HG03460 (cell line): ENCODE data around the gene TNNT2.

Experiments used
- ATAC-seq: cut with Tn5 transposase; IDR thresholded peaks from one replicate; pipeline ENCODE4 v1.9.1; 2021; ENCODE audit not compliant: unreplicated experiment

Gene TNNT2

GRCh38 chr1:201379733-201380242 lies 2.3 kb upstream of the TNNT2 start:
- ATAC-seq = no peak

- no peak for ATAC-seq
Measured at GRCh38 chr1:201378804-201379203, 1.3 kb upstream of the TNNT2 start.

GRCh38 chr1:201376464-201377374 lies 761 bp downstream of the TNNT2 start:
- no peak for ATAC-seq

DNA sequence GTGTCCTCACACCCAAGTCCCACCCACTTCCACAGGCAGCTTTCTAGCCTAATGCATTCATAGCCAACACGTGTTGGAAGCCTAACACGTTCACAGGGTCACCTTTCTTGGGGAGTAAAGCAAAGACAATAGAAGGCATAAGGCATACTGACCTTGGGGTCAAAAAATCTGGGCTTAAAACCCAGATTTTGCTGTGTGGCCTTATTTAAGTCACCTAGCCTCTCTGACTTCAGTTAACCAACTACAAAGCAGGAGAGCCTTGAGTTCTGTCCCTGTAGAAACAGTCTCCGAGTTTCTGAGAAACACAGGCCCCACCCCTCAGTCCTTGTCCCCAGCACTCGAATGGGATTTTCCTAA lies 1.4 kb downstream of the TNNT2 start:
- ATAC-seq = no peak

DNA sequence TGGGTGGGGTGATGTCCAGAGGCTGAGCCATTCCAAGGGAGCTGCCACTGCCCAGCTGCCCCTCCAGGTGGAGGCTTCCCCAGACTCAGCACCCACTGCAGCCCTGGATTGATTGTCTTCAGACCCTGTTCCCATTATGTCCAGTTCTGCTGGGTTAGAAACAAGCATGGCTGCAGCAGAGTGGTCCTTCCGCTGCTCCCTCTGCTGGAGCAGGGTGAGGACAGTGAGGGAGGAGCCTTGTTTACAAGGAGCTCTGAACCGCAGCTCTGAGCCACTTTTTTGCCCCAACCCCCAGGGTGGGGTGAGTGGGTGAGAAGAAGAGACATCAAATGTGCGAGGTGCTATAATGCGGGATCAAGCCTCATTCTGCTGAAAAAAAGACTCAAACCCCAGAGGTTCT lies 2.3 kb downstream of the TNNT2 start:
- ATAC-seq = no peak

DNA sequence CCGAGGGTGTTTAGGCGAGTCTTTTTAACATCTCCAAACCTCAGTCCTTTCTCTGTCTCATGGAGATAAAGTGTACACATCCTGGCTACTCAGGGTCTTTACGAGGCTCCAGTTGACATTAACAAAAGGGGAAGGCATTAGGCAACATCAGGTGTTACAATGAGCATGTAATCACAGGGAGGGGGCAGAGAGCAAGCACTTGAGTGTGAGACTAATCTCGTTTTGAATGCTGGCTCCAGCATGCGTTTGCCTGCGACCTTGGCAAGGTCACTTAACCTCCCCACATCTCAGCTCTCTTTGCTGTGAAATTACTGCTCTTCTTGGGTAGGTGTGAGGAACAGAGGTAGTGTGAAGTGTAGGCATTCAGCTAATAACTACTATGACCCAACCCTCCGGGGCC lies 3.1 kb downstream of the TNNT2 start:
- ATAC-seq = no peak

DNA sequence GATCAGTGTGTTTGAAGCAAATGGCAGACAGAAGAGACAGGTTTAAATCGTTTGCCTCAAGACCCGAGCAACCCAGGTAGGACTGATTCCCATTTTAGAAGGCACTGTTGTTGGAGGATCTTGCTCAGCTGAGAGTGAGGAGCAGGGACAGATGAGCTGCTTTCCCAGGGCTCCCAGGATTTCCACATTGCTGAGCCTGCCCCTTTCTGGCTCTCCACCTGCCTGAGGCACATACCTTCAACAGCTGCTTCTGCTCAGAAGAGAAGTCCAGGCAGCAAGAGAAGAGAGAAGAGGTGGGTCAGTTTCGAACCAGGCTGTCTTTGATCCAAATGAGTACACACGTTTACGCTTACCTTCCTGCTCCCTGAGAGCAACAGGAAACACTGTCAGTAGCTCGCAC lies 5.7 kb downstream of the TNNT2 start:
- ATAC-seq = no peak

DNA sequence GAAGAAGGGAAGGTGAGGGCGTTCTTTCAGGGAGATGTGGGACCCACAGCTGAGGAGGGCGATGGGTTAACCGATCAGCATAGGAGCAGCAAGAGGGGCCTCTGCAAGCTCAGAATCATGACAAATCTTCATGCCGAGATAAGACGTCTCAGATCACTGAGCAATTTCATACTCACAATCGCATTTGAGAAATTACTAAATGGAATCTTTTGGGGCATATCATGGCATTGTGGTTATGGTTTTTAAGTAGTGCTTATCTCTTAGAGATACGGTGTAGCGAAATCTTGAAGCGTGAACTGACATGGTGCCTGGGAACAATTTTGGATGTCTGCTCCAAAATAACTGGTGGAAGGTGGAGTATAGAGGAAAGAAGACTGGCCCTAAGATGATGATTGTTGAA lies 6.2 kb downstream of the TNNT2 start:
- no peak for ATAC-seq

GRCh38 chr1:201370500-201370899 lies 7.0 kb downstream of the TNNT2 start:
- ATAC-seq = no peak

- ATAC-seq = no peak
Measured at GRCh38 chr1:201369209-201369608, 8.3 kb downstream of the TNNT2 start.

DNA sequence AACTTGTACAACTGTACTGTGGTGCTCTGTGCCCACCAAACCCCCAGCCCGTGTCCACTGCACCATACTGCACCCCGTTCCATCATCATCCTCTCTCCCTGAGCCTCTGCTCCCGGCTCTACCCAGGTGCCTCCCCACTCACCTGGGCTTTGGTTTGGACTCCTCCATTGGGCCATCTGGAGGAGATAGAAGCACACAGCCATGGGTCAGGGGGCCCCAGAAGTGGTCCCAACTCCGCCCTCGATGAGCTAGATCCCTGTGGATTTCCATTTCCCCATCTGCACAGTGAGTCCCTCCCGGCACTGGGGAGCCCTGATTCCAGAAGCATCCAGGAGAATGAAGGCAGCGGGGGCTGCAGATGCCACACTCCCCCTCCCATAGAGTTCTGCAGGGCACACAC lies 10.8 kb downstream of the TNNT2 start:
- ATAC-seq = no peak

GRCh38 chr1:201365251-201365650 lies 12.2 kb downstream of the TNNT2 start:
- no peak for ATAC-seq

DNA sequence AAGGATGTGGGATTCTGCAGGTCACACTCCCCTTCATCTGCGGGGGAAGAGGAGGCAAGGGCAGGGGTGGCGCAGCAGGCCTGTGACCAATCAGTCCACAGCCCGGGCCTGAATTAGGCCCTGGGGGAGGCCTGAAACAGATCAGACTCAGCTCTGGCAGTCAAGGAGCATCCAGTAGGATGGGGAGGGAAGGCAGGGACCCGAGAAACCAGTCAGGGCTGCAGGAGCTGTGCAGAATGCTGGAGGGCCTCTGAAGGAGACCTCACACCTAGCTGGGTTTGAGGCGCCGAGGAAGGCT lies 12.7 kb downstream of the TNNT2 start:
- ATAC-seq = no peak

DNA sequence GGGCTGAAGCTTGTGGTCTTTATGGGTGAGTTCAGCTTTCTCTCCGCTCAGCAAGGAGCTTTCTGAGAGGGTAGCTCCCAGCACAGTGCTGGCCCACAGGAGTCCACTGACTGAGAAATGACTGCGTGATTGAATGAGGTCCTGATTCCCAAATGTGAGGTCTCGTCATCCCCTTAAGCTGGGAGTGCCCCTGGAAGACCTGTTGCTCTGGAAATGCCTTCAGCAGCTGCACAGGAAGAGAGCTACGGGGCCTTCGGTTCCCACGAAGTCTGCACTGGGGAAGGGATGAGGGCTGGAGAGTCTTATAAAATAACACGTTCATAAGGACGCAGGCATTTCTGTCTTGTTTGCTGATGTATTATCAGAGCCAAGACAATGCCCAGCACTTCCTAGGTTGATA lies 14.0 kb downstream of the TNNT2 start:
- no peak for ATAC-seq

- ATAC-seq = no peak
Measured at GRCh38 chr1:201362906-201363305, 14.6 kb downstream of the TNNT2 start.

DNA sequence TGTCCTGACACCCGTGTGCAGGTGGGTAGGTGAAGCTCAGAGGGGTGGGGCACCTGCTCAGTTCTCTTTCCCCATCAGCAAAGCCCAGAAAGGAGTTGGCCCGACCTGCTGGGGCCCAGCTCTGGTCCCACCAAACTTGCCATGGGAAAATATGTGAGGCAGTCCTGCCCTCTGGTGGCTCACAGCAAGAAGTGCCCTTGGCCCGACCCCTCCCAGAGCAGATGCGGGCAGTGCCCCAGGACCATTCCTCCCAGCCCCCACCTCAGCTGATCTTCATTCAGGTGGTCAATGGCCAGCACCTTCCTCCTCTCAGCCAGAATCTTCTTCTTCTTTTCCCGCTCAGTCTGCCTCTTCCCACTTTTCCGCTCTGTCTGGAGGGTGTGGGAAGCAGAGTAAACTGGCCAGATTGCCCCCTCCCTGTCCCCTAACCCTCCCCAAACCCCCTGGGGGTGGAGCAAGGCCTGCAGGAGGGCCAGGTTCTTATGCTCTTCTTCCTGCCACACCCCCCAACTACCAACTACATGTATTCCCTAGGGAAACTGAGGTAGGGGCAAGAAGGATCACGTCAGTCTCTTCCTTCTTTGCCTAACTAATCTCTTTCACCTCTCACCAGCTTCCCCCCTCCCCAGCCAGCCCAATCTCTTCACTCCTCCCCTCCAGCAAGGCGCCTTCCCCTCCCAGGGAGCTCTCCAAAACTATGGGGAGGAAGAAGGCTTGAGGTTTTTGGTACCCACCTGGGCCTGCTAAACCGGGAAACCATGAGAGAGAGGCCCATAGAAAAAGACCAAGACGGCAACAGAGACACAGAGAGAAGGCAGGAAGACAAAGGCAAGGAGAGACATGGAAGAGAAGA lies 15.6 kb downstream of the TNNT2 start:
- ATAC-seq = no peak

- ATAC-seq = no peak
Measured at GRCh38 chr1:201360901-201361651, 16.4 kb downstream of the TNNT2 start.

DNA sequence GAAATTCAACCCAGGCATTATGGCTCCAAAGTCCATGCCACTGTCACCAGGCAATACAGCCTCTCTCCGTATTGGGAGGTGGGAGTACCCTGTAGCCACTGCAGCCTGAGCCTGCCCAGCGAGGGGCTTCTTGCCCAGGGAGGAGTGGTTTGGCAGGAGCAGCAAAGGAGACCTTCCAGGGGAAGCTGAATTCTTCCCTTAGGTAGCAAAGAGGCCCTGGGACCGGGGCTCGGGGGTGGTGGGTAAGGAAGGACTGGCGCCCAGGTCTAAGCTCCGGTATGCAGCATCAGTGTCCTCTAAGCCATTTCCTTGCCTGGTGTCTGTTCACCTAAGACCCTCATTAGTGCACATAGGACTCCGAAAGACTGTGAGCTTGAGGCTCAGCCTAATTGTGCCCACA lies 17.0 kb downstream of the TNNT2 start:
- no peak for ATAC-seq

DNA sequence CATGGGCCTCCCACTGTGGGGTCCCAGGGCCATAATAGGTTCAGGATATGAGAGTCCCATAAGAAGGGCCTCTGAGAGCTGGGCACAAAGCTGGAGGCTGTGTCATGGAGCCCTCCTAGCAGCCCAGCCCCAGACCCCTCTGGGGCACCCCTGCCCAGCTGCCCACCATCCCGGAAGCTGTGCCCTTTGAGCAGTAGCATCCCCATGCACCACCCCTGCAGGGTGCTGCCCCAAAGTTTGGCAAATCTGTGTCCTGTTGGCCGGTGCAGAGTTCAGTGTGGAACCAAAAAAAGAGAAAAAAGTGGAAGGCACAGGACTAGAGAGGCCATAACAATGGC lies 17.6 kb downstream of the TNNT2 start:
- ATAC-seq = no peak

- ATAC-seq = no peak
Measured at GRCh38 chr1:201359031-201359872, 18.2 kb downstream of the TNNT2 start.

DNA sequence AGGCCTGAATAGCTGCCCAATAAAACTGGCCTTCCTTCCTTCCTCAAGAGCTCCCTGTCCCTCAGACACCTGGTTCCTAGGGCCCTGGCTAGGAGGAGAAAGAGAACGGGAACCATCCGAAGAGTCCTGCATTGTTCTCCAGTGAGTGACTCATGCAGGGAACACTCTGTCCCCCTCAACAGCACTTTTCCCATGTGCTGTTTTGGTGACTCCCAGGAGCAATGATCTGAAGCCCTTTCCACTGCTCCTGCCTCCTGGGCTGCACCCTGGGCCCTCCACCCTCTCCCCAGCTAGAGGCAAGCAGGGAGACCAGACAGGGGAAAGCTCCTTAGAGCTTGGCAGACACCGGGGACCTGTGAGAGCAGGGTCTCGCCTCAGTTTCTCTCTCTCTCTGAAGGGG lies 18.9 kb downstream of the TNNT2 start:
- no peak for ATAC-seq
